ENCODE data around the gene PRKD2. TPM values are rescaled to one million over a fixed set of nuclear protein-coding genes. Genes with fewer than 3 reads are reported as not detected.
"Not testable (repeated sequence)": the region's sequence is repeated elsewhere in the genome, so short reads cannot be mapped to it uniquely, and the experiment has no call there.

The PRKD2 gene
- total RNA-seq, 1 donor from 2014 or later, result 14.9 TPM

DNA sequence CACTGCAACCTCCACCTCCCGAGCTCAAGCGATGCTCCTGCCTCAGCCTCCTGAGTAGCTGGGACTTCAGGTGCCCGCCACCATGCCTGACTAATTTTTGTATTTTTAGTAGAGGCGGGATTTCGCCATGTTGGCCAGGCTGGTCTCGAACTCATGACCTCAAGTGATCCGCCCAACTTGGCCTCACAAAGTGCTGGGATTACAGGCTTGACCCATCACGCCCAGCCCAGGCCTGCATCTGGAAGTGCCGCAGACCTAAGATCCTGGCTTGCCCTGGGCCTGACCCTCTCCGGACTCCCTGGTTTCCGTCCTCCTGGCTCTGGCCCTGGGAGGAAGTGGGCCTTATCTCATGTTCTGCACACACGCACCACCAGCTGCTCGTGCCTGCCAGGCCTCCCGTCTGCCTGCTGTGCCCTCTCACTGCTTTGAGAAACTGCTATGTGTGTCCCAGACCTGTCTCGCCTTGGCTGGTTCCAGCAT lies 87.3 kb downstream of the PRKD2 start:
- H3K9me3 Mint-ChIP-seq, result no peaks in the 10 kb centered on the region
- H3K36me3 Mint-ChIP-seq, result no peaks in the 10 kb centered on the region
- peak overlapping the region; percentile 59 for H3K4me3 Mint-ChIP-seq
- Histone ChIP-seq H3K4me2 (no peak overlapping the region), H3K27ac (no peak overlapping the region), H3K4me1 (peaks cover 10% of the 10 kb centered on the region), H3K36me3 (no peaks in the 10 kb centered on the region), H3K9ac (no peak overlapping the region), H4K20me1 (ENCODE audit: low read depth) (peaks cover 3% of the 10 kb centered on the region), H3K4me3 (no peak overlapping the region), H3F3A (ENCODE audit: low read depth) (peaks cover 3% of the 10 kb centered on the region), H3K27me3 (peaks cover 30% of the 10 kb centered on the region), H3K79me2 (ENCODE audit: low read depth) (no peaks in the 10 kb centered on the region), H3K9me3 (ENCODE audit: low read depth) (no peaks in the 10 kb centered on the region), H2AFZ (replicated peaks) (no peak overlapping the region)
- H3K27ac Mint-ChIP-seq, result peak overlapping the region; percentile 82
- no peak for TF ChIP-seq EZH2 (IDR thresholded peaks at IDR 0.05)
- TF ChIP-seq EZH2phosphoT487 (IDR thresholded peaks at IDR 0.05), result no peak
- TF ChIP-seq CTCF (IDR thresholded peaks at IDR 0.05), result no peak
- DNase-seq (ENCODE audit: low spot score), result no peak
- peaks cover 38% of the 10 kb centered on the region for H3K4me1 Mint-ChIP-seq
- H3K27me3 Mint-ChIP-seq (ENCODE audit: insufficient read depth, low read depth), result peaks cover 21% of the 10 kb centered on the region

GRCh38 chr19:46628970-46629369 lies 87.9 kb downstream of the PRKD2 start:
- H3K4me1 Mint-ChIP-seq, result peaks cover 38% of the 10 kb centered on the region

GRCh38 chr19:46626446-46626845 lies 90.5 kb downstream of the PRKD2 start:
- no peak for TF ChIP-seq CTCF (IDR thresholded peaks at IDR 0.05)
- TF ChIP-seq EZH2phosphoT487 (IDR thresholded peaks at IDR 0.05), result no peak
- no peak for TF ChIP-seq EZH2 (IDR thresholded peaks at IDR 0.05)
- Histone ChIP-seq H3K27me3 (peaks cover 1% of the 10 kb centered on the region), H3K9ac (no peak overlapping the region), H3K4me1 (peaks cover 10% of the 10 kb centered on the region), H2AFZ (replicated peaks) (no peak overlapping the region), H3K4me3 (no peak overlapping the region), H3F3A (ENCODE audit: low read depth) (no peaks in the 10 kb centered on the region), H3K9me3 (ENCODE audit: low read depth) (no peaks in the 10 kb centered on the region), H4K20me1 (ENCODE audit: low read depth) (no peaks in the 10 kb centered on the region), H3K79me2 (ENCODE audit: low read depth) (no peaks in the 10 kb centered on the region), H3K36me3 (no peaks in the 10 kb centered on the region), H3K4me2 (no peak overlapping the region), H3K27ac (no peak overlapping the region)
- Mint-ChIP-seq H3K4me1 (peaks cover 26% of the 10 kb centered on the region), H3K4me3 (peak overlapping the region; percentile 33), H3K27ac (no peak overlapping the region), H3K27me3 (ENCODE audit: insufficient read depth, low read depth) (peaks cover 15% of the 10 kb centered on the region), H3K36me3 (no peaks in the 10 kb centered on the region), H3K9me3 (no peaks in the 10 kb centered on the region)
- no peak for DNase-seq (ENCODE audit: low spot score)

More at GRCh38 chr19:46628970-46629369, 87.9 kb downstream of the PRKD2 start:
- H3K4me1 ChIP-seq; H3K4me3 Mint-ChIP-seq; H3K9me3 ChIP-seq (ENCODE audit: low read depth); H3K36me3 Mint-ChIP-seq; H3K9me3 Mint-ChIP-seq; H3K9ac ChIP-seq; H4K20me1 ChIP-seq (ENCODE audit: low read depth); H3F3A ChIP-seq (ENCODE audit: low read depth); H3K4me2 ChIP-seq; DNase-seq (ENCODE audit: low spot score); H3K36me3 ChIP-seq; H3K27ac ChIP-seq; H3K4me3 ChIP-seq; H2AFZ ChIP-seq (replicated peaks); H3K79me2 ChIP-seq (ENCODE audit: low read depth): not testable (repeated sequence)
- H3K27me3 Mint-ChIP-seq (ENCODE audit: insufficient read depth, low read depth), result peaks cover 21% of the 10 kb centered on the region
- peaks cover 26% of the 10 kb centered on the region for H3K27me3 ChIP-seq
- peak overlapping the region; percentile 87 for H3K27ac Mint-ChIP-seq

GRCh38 chr19:46625731-46626130 lies 91.2 kb downstream of the PRKD2 start:
- Histone ChIP-seq H2AFZ (replicated peaks) (no peak overlapping the region), H3K9ac (no peak overlapping the region), H3K27ac (no peak overlapping the region)

More at GRCh38 chr19:46625731-46626130, 91.2 kb downstream of the PRKD2 start:
- TF ChIP-seq CTCF (IDR thresholded peaks at IDR 0.05) (no peak), EZH2 (IDR thresholded peaks at IDR 0.05) (no peak), EZH2phosphoT487 (IDR thresholded peaks at IDR 0.05) (no peak)
- no peaks in the 10 kb centered on the region for H3K9me3 Mint-ChIP-seq
- Histone ChIP-seq H3K79me2 (ENCODE audit: low read depth) (no peaks in the 10 kb centered on the region), H3K4me3 (no peak overlapping the region), H3K9me3 (ENCODE audit: low read depth) (no peaks in the 10 kb centered on the region), H3K4me2 (no peak overlapping the region), H3K4me1 (peaks cover 12% of the 10 kb centered on the region), H4K20me1 (ENCODE audit: low read depth) (no peaks in the 10 kb centered on the region), H3K27me3 (no peaks in the 10 kb centered on the region), H3K36me3 (no peaks in the 10 kb centered on the region), H3F3A (ENCODE audit: low read depth) (peaks cover 5% of the 10 kb centered on the region)
- no peaks in the 10 kb centered on the region for H3K36me3 Mint-ChIP-seq
- no peak for DNase-seq (ENCODE audit: low spot score)
- H3K27me3 Mint-ChIP-seq (ENCODE audit: insufficient read depth, low read depth), result peaks cover 15% of the 10 kb centered on the region
- no peak overlapping the region for H3K4me3 Mint-ChIP-seq
- no peak overlapping the region for H3K27ac Mint-ChIP-seq
- H3K4me1 Mint-ChIP-seq, result peaks cover 26% of the 10 kb centered on the region
